SK-N-SH (cell line): ENCODE results near the gene GNAI3. TPM values are rescaled to one million over a fixed set of nuclear protein-coding genes. Genes with fewer than 3 reads are reported as not detected.

Experiments
- CTCF ChIA-PET: fragments of 300-600, 350-600 bp; formaldehyde crosslinking; extraction: SDS; loops from one replicate; lab custom pipeline; 2021; lab: Yijun Ruan, JAX
- POLR2A ChIA-PET: fragments of 350-600 bp; sonication (Branson Sonifier 250); formaldehyde crosslinking; extraction: SDS; loops from one replicate; lab custom pipeline; 2020; ENCODE audit warnings: antibody characterized with exemption, inconsistent platforms; lab: Yijun Ruan, JAX
- DNase-seq: peaks from one replicate; pipeline ENCODE4 v3.0.0; 2012
- H2AFZ ChIP-seq: fragments of 200-600 bp; sonication (generic); 2 replicates; pipeline ENCODE4 v1.8.1; 2016; ENCODE audit warnings: antibody characterized with exemption, mild to moderate bottlenecking, low read depth
- H3F3A ChIP-seq: fragments of 200-600 bp; sonication (generic); replicated peaks from 2 replicates; pipeline ENCODE3; 2016; ENCODE audit warnings: antibody characterized with exemption, mild to moderate bottlenecking; ENCODE audit not compliant: insufficient read depth
- H3K27ac ChIP-seq, 2 experiments: fragments of 200-500 bp in 1 of 2; fragments of 200-600 bp in 1 of 2; sonication (Bioruptor generic) in 1 of 2; sonication (generic), shearing (Covaris generic) in 1 of 2; 2 replicates each; pipeline versions ENCODE4 v1.5.1 to v1.6.1; 2014 to 2016; ENCODE audit warnings: low read depth in 2 of 2, inconsistent platforms in 1 of 2, low read length in 1 of 2, mild to moderate bottlenecking in 1 of 2, mixed read lengths in 1 of 2
- H3K27me3 ChIP-seq: fragments of 200-600 bp; sonication (generic), shearing (Covaris generic); 2 replicates; pipeline ENCODE4 v1.6.1; 2016; ENCODE audit warnings: mixed run types; ENCODE audit not compliant: insufficient read depth
- H3K36me3 ChIP-seq, 2 experiments: fragments of 200-500 bp in 1 of 2; fragments of 200-600 bp in 1 of 2; sonication (Bioruptor generic) in 1 of 2; sonication (generic) in 1 of 2; replicated peaks in 1 of 2; 2 replicates each; pipeline versions ENCODE3 to v1.5.1; 2014 to 2016; ENCODE audit warnings: low read length in 1 of 2, mild to moderate bottlenecking in 1 of 2; ENCODE audit not compliant: insufficient read depth in 2 of 2, control insufficient read depth in 1 of 2
- H3K4me1 ChIP-seq, 2 experiments: fragments of 200-500 bp in 1 of 2; fragments of 200-600 bp in 1 of 2; sonication (Bioruptor generic) in 1 of 2; sonication (generic), shearing (Covaris generic) in 1 of 2; 2 replicates each; pipeline versions ENCODE4 v1.5.1 to v1.6.1; 2014 to 2016; ENCODE audit warnings: low read depth in 1 of 2, low read length in 1 of 2, mixed run types in 1 of 2; ENCODE audit not compliant: insufficient read depth in 2 of 2, control insufficient read depth in 1 of 2
- H3K4me2 ChIP-seq: fragments of 200-600 bp; sonication (generic), shearing (Covaris generic); 2 replicates; pipeline ENCODE4 v1.6.1; 2017; ENCODE audit warnings: mixed run types
- H3K4me3 ChIP-seq, 2 experiments: fragments of 200-500 bp in 1 of 2; fragments of 200-600 bp in 1 of 2; sonication (Bioruptor generic) in 1 of 2; sonication (generic), shearing (Covaris generic) in 1 of 2; 2 replicates each; pipeline versions ENCODE4 v1.5.1 to v1.8.1; 2014 to 2016; ENCODE audit warnings: low read depth in 2 of 2, inconsistent platforms in 1 of 2, low read length in 1 of 2, mild to moderate bottlenecking in 1 of 2, mixed read lengths in 1 of 2, moderate library complexity in 1 of 2
- H3K79me2 ChIP-seq: fragments of 200-600 bp; sonication (generic); 2 replicates; pipeline ENCODE4 v1.8.1; 2017; ENCODE audit warnings: mild to moderate bottlenecking; ENCODE audit not compliant: insufficient read depth
- H3K9ac ChIP-seq: fragments of 200-600 bp; sonication (generic); 2 replicates; pipeline ENCODE4 v1.6.1; 2017; ENCODE audit warnings: mixed run types
- H3K9me2 ChIP-seq: fragments of 200-600 bp; sonication (generic); 2 replicates; pipeline ENCODE4 v1.6.1; 2017; ENCODE audit warnings: mixed run types
- H3K9me3 ChIP-seq: fragments of 200-600 bp; sonication (generic); 2 replicates; pipeline ENCODE4 v1.6.1; 2017; ENCODE audit warnings: mixed run types, mild to moderate bottlenecking, moderate library complexity
- H4K20me1 ChIP-seq: fragments of 200-600 bp; sonication (generic); 2 replicates; pipeline ENCODE4 v1.6.1; 2017; ENCODE audit warnings: mild to moderate bottlenecking, mixed run types; ENCODE audit not compliant: insufficient read depth
- CHD2 ChIP-seq: fragments of 150-350 bp; IDR thresholded peaks from 2 replicates; pipeline ENCODE4 v1.6.1; 2018; ENCODE audit warnings: low read length; ENCODE audit not compliant: partially characterized antibody
- EP300 ChIP-seq, 2 experiments: IDR thresholded peaks; 2 replicates each; pipeline versions ENCODE4 v1.4.0 to v1.6.1; 2012; ENCODE audit warnings: borderline replicate concordance in 1 of 2, low read depth in 1 of 2, low read length in 1 of 2
- EZH2phosphoT487 ChIP-seq: fragments of 200-600 bp; sonication (generic); IDR thresholded peaks from 2 replicates; pipeline ENCODE4 v1.6.1; 2017; ENCODE audit warnings: low read depth, mixed run types, mild to moderate bottlenecking, antibody characterized with exemption, moderate library complexity, borderline replicate concordance
- GABPA ChIP-seq: IDR thresholded peaks from 2 replicates; pipeline ENCODE4 v1.4.0; 2012; ENCODE audit warnings: low read depth, mild to moderate bottlenecking
- GATA2 ChIP-seq: sonication (generic); formaldehyde crosslinking; IDR thresholded peaks from 2 replicates; pipeline ENCODE4 v1.5.0; 2020; ENCODE audit warnings: mild to moderate bottlenecking, missing genetic modification reagents
- IRF3 ChIP-seq: fragments of 150-350 bp; IDR thresholded peaks from 2 replicates; pipeline ENCODE4 v1.6.1; 2016; ENCODE audit warnings: mild to moderate bottlenecking, low read depth, low read length
- JUND ChIP-seq: IDR thresholded peaks from 2 replicates; pipeline ENCODE4 v1.4.0; 2012
- MEF2A ChIP-seq: IDR thresholded peaks from 2 replicates; pipeline ENCODE4 v1.4.0; 2012; ENCODE audit warnings: low read depth, borderline replicate concordance
- MXI1 ChIP-seq: IDR thresholded peaks from 2 replicates; pipeline ENCODE4 v1.6.1; 2012; ENCODE audit warnings: mild to moderate bottlenecking, low read depth, low read length, improper control_type of control experiment
- POLR2AphosphoS5 ChIP-seq: IDR thresholded peaks from 2 replicates; pipeline ENCODE4 v1.6.1; 2012; ENCODE audit warnings: low read depth, low read length
- RAD21 ChIP-seq: IDR thresholded peaks from 2 replicates; pipeline ENCODE4 v1.6.1; 2012; ENCODE audit warnings: mild to moderate bottlenecking, low read length
- RCOR1 ChIP-seq: fragments of 150-350 bp; IDR thresholded peaks from 2 replicates; pipeline ENCODE4 v1.6.1; 2017; ENCODE audit warnings: antibody characterized with exemption, low read length
- REST ChIP-seq: IDR thresholded peaks from 2 replicates; pipeline ENCODE4 v1.6.1; 2012; ENCODE audit warnings: mild to moderate bottlenecking, low read depth, low read length, moderate library complexity
- RFX5 ChIP-seq: IDR thresholded peaks from 2 replicates; pipeline ENCODE4 v1.6.1; 2012; ENCODE audit warnings: mild to moderate bottlenecking, improper control_type of control experiment, low read length
- RXRA ChIP-seq: IDR thresholded peaks from 2 replicates; pipeline ENCODE4 v1.4.0; 2012; ENCODE audit warnings: low read depth, mild to moderate bottlenecking, borderline replicate concordance
- TAF1 ChIP-seq: IDR thresholded peaks from 2 replicates; pipeline ENCODE4 v1.6.1; 2012; ENCODE audit warnings: low read depth, mild to moderate bottlenecking, low read length, moderate library complexity, borderline replicate concordance
- YY1 ChIP-seq: IDR thresholded peaks from 2 replicates; pipeline ENCODE4 v1.4.0; 2012; ENCODE audit warnings: low read depth, mild to moderate bottlenecking
- WGBS: methylation state at CpG from one replicate; pipeline ENCODE4 v1.1.6; 2017; ENCODE audit warnings: low lambda C conversion rate; 5-methylcytosine and 5-hydroxymethylcytosine counted together
- polyA plus RNA-seq, 3 experiments: library from polyadenylated mRNA; depleted of rRNA; stranded (reverse); fragments of >200 nt; gene quantifications; 2 replicates each; pipeline ENCODE4 v1.2.3, GENCODE V29; 2012
- TF ChIP-seq, protein P1 (sequence below): IDR thresholded peaks from 2 replicates; pipeline ENCODE4 v1.4.0; 2012; ENCODE audit warnings: low read depth, borderline replicate concordance

The GNAI3 gene
- polyA plus RNA-seq, 1 of the 3 experiments (the other 2 are of a cell fraction): 4.0 TPM

DNA sequence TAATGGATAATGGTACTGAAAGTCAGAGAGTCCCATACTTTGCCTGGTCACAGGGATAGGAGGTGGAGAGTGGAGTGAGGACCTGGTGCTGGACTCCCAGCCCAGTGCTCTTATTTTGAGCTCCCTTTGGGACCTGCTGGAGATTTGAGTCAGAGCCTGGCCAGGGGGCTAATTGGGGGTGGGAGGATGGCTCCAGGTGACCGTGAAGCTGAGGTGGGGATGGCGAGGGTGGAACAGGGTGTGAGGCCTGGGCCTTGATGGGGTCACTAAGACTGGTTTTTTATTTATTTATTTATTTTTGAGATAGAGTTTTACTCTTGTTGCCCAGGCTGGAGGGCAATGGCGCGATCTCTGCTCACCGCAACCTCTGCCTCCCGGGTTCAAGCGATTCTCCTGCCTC is 89.0 kb downstream of the GNAI3 start:
- Histone ChIP-seq H3K27ac (peak overlapping the region in 1 of 2 experiments; percentile 98; a peak in 2 of 4 replicates), H3F3A (peaks cover 4% of the 10 kb centered on the region), H3K9ac (no peak overlapping the region), H3K9me2 (no peaks in the 10 kb centered on the region), H2AFZ (no peak overlapping the region), H3K4me2 (no peak overlapping the region), H3K4me1 (peaks cover 7 to 82% of the 10 kb centered on the region in 2 experiments; a peak in 3 of 4 replicates), H4K20me1 (no peaks in the 10 kb centered on the region), H3K9me3 (no peaks in the 10 kb centered on the region; the same call in 1 of the 2 replicates), H3K27me3 (no peaks in the 10 kb centered on the region), H3K4me3 (no peak overlapping the region), H3K79me2 (no peaks in the 10 kb centered on the region), H3K36me3 (peaks cover 0 to 6% of the 10 kb centered on the region in 2 experiments)
- DNase-seq: no peak
- WGBS: 97% methylated on average over 7 of the region's 7 CpGs
- ChIA-PET POLR2A (interaction anchor here (1.5 to 4.9 kb wide), 2 partner anchors 14 to 89 kb away, joined by 7 to 44 read pairs; partner anchors contain the start of gene GNAI3), CTCF (interaction anchor here (1.0 to 9.5 kb wide), 11 partner anchors 10 to 347 kb away, joined by 3 to 169 read pairs (median 32); partner anchors contain the start of genes AHCYL1, CYB561D1 and GNAI3)
- TF ChIP-seq TAF1 (no peak), YY1 (no peak), MXI1 (no peak), GABPA (no peak), EP300 (IDR thresholded peaks at IDR 0.05; ENCODE audit: borderline replicate concordance in 1 of 2, low read depth in 1 of 2, low read length in 1 of 2) (no peak), POLR2AphosphoS5 (no peak), RCOR1 (no peak), RXRA (no peak), REST (no peak), EZH2phosphoT487 (no peak), GATA2 (no peak), MEF2A (no peak)

- Histone ChIP-seq H3K79me2 (no peaks in the 10 kb centered on the region), H3K4me2 (no peak overlapping the region), H3K9me3 (no peaks in the 10 kb centered on the region), H3K9me2 (no peaks in the 10 kb centered on the region), H3K27ac (peak overlapping the region in 1 of 2 experiments; percentile 98; a peak in 2 of 4 replicates), H3K9ac (no peak overlapping the region), H3K27me3 (no peaks in the 10 kb centered on the region), H3K4me1 (peaks cover 7 to 77% of the 10 kb centered on the region in 2 experiments; a peak in 3 of 4 replicates), H2AFZ (no peak overlapping the region), H3K4me3 (no peak overlapping the region), H3F3A (peaks cover 4% of the 10 kb centered on the region), H4K20me1 (no peaks in the 10 kb centered on the region), H3K36me3 (no peaks in the 10 kb centered on the region)
- TF ChIP-seq IRF3: no peak
- no peak for TF ChIP-seq POLR2AphosphoS5
- TF ChIP-seq JUND: no peak
- TF ChIP-seq RFX5: no peak
- no peak for TF ChIP-seq RAD21
- TF ChIP-seq, protein P1, sequence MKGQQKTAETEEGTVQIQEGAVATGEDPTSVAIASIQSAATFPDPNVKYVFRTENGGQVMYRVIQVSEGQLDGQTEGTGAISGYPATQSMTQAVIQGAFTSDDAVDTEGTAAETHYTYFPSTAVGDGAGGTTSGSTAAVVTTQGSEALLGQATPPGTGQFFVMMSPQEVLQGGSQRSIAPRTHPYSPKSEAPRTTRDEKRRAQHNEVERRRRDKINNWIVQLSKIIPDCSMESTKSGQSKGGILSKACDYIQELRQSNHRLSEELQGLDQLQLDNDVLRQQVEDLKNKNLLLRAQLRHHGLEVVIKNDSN: no peak
- no peak for TF ChIP-seq CHD2
- CTCF ChIA-PET: interaction anchor here (0.6 to 9.5 kb wide), 43 partner anchors 11 to 857 kb away, joined by 3 to 169 read pairs (median 5); partner anchors contain the start of genes AHCYL1, AMPD2, CYB561D1 and GNAI3
- 79% methylated on average over 8 of the region's 9 CpGs for WGBS
- peak; percentile 14 for DNase-seq
- POLR2A ChIA-PET: interaction anchor here (0.6 to 4.9 kb wide), 6 partner anchors 7 to 93 kb away, joined by 3 to 44 read pairs (median 8); partner anchors contain the start of gene GNAI3
Observed at GRCh38 chr1:109639063-109639840, 90.8 kb downstream of the GNAI3 start.
